Keratinocyte (primary cell): ENCODE data around the gene CLDN19.

Experiments
- EZH2 ChIP-seq: IDR thresholded peaks from one replicate; pipeline ENCODE4 v1.6.1; 2012; ENCODE audit warnings: inconsistent platforms, mild to moderate bottlenecking, low read length, moderate library complexity
- TF ChIP-seq, protein P1 (sequence below), 3 experiments: IDR thresholded peaks in 1 of 3; conservative IDR thresholded peaks in 1 of 3; optimal IDR thresholded peaks in 1 of 3; 2 replicates in 2 of 3; 3 replicates in 1 of 3; pipeline versions ENCODE3 to v1.5.1; 2011; ENCODE audit warnings: low read length in 3 of 3, mild to moderate bottlenecking in 3 of 3, moderate library complexity in 2 of 3, control low read depth in 1 of 3, inconsistent platforms in 1 of 3; ENCODE audit not compliant: insufficient read depth in 2 of 3; ENCODE audit errors: extremely low read depth in 1 of 3

- TF ChIP-seq, protein P1, sequence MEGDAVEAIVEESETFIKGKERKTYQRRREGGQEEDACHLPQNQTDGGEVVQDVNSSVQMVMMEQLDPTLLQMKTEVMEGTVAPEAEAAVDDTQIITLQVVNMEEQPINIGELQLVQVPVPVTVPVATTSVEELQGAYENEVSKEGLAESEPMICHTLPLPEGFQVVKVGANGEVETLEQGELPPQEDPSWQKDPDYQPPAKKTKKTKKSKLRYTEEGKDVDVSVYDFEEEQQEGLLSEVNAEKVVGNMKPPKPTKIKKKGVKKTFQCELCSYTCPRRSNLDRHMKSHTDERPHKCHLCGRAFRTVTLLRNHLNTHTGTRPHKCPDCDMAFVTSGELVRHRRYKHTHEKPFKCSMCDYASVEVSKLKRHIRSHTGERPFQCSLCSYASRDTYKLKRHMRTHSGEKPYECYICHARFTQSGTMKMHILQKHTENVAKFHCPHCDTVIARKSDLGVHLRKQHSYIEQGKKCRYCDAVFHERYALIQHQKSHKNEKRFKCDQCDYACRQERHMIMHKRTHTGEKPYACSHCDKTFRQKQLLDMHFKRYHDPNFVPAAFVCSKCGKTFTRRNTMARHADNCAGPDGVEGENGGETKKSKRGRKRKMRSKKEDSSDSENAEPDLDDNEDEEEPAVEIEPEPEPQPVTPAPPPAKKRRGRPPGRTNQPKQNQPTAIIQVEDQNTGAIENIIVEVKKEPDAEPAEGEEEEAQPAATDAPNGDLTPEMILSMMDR (optimal IDR thresholded peaks at IDR 0.05 in 1 of 3, IDR thresholded peaks at IDR 0.05 in 1 of 3, conservative IDR thresholded peaks at IDR 0.05 in 1 of 3; ENCODE audit: extremely low read depth in 1 of 3, insufficient read depth in 2 of 3, low read length in 3 of 3): no peak
- TF ChIP-seq EZH2: no peak
These were observed 13.0 kb upstream of the CLDN19 start for GRCh38 chr1:42753070-42753469.
